ENCODE results near the gene ZNF587B. TPM values are rescaled to one million over a fixed set of nuclear protein-coding genes. Genes with fewer than 3 reads are reported as not detected.
A peak's percentile ranks its signal among the peaks of the same experiment; 100 is the strongest.

Gene ZNF587B
- total and polyA plus RNA-seq, 10 of the 15 experiments (the other 5 are each of a cell fraction or from before 2014, with no cell fraction given), result 4.1 to 33.9 (median 15.2) TPM

DNA sequence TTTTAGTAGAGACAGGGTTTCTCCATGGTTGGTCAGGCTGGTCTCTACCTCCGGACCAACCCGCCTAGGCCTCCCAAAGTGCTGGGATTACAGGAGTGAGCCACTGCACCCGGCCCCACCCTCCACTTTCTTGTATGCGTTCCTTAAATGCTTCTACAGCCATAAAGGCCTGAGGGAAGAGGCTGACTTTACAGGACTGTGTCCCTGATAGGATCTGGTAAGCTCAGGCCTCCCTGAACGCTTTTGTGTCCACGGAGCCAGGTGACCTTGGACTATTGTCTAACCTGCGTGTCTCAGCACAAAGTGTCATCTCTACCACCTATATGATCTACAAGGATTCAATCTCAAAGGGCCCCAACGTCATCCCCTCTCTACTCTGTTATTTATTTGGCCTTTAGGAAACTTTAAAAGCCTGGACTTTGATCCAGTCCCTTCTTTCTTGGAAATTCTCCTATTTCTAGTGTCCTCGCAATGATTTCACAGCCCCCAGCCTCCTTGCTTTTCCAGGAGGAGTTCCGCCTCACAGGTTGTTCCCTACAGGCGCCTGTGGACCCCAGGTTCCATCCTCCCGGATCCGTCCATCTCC is 16.1 kb upstream of the ZNF587B start:
- 29% methylated on average over 13 of the region's 13 CpGs for WGBS (ENCODE audit: insufficient coverage, insufficient replicate concordance, low lambda C conversion rate, missing lambda C conversion rate)
- FAIRE-seq, result no peak
- RAD21 ChIA-PET (ENCODE audit: unreplicated experiment), result no interaction called here

More for the DNA sequence above, 16.1 kb upstream of the ZNF587B start:
- ChIA-PET CTCF (interaction anchor here (0.6 to 0.9 kb wide), 2 partner anchors 10 to 12 kb away, joined by 3 read pairs; no protein-coding TSS in a partner anchor), SMC1A (ENCODE audit: uncharacterized antibody, unreplicated experiment) (no interaction called here), POLR2A (interaction anchor here (1.2 kb wide), 1 partner anchor 10 kb away, joined by 4 read pairs; no protein-coding TSS in a partner anchor)
- Histone ChIP-seq H3K4me1 (ENCODE audit: control insufficient read depth, insufficient read depth, low read length) (peaks cover 8% of the 10 kb centered on the region), H3K9ac (ENCODE audit: control insufficient read depth, insufficient read depth, low read length) (peak overlapping the region; percentile 92), H4K20me1 (ENCODE audit: control insufficient read depth, insufficient read depth) (no peaks in the 10 kb centered on the region), H3K27me3 (replicated peaks in 1 of 2; ENCODE audit: control insufficient read depth in 2 of 2, insufficient read depth in 2 of 2, low read length in 1 of 2) (no peaks in the 10 kb centered on the region), H3K27ac (ENCODE audit: control insufficient read depth, insufficient read depth) (peak overlapping the region; percentile 82), H3K79me2 (ENCODE audit: control insufficient read depth, insufficient read depth, low read length) (peaks cover 17% of the 10 kb centered on the region), H2AFZ (ENCODE audit: control insufficient read depth, low read depth, low read length) (peak overlapping the region; percentile 88), H3K36me3 (ENCODE audit: control insufficient read depth in 2 of 2, insufficient read depth in 2 of 2, low read length in 1 of 2) (peaks cover 0 to 3% of the 10 kb centered on the region in 2 experiments; a peak in 2 of 4 replicates), H3K9me3 (replicated peaks; ENCODE audit: control insufficient read depth, insufficient read depth, low read length) (no peaks in the 10 kb centered on the region), H3K4me3 (peak overlapping the region; percentile 93), H3K4me2 (ENCODE audit: control insufficient read depth, insufficient read depth) (peak overlapping the region; percentile 98)
- TF ChIP-seq ZNF24 (IDR thresholded peaks at IDR 0.05) (no peak), MTA3 (IDR thresholded peaks at IDR 0.05; ENCODE audit: borderline replicate concordance, low read length) (no peak), STAT1 (conservative IDR thresholded peaks at IDR 0.05) (no peak), RFX5 (IDR thresholded peaks at IDR 0.05; ENCODE audit: low read depth, low read length) (no peak), RAD21 (IDR thresholded peaks at IDR 0.05; ENCODE audit: insufficient read depth, low read depth, low read length) (no peak), POU2F2 (IDR thresholded peaks at IDR 0.05; ENCODE audit: borderline replicate concordance, low read depth, low read length) (no peak), KAT2A (conservative IDR thresholded peaks at IDR 0.05; ENCODE audit: control insufficient read depth, low read depth, low read length) (no peak), TCF12 (IDR thresholded peaks at IDR 0.05; ENCODE audit: low read depth, low read length) (no peak), CTCF (IDR thresholded peaks at IDR 0.05 in 2 of 3, conservative IDR thresholded peaks at IDR 0.05 in 1 of 3; ENCODE audit: control insufficient read depth in 2 of 3, extremely low read depth in 1 of 3, insufficient read depth in 1 of 3, low read depth in 3 of 3, low read length in 3 of 3) (no peak), SMAD1 (IDR thresholded peaks at IDR 0.05; ENCODE audit: low read depth, partially characterized antibody) (no peak), CBFB (IDR thresholded peaks at IDR 0.05; ENCODE audit: low read depth) (no peak), LARP7 (IDR thresholded peaks at IDR 0.05) (no peak), YY1 (IDR thresholded peaks at IDR 0.05; ENCODE audit: low read depth, low read length) (no peak), ETV6 (conservative IDR thresholded peaks at IDR 0.05 in 1 of 2, IDR thresholded peaks at IDR 0.05 in 1 of 2; ENCODE audit: borderline replicate concordance in 1 of 2, low read depth in 1 of 2) (no peak)
- TF ChIP-seq, protein P1, sequence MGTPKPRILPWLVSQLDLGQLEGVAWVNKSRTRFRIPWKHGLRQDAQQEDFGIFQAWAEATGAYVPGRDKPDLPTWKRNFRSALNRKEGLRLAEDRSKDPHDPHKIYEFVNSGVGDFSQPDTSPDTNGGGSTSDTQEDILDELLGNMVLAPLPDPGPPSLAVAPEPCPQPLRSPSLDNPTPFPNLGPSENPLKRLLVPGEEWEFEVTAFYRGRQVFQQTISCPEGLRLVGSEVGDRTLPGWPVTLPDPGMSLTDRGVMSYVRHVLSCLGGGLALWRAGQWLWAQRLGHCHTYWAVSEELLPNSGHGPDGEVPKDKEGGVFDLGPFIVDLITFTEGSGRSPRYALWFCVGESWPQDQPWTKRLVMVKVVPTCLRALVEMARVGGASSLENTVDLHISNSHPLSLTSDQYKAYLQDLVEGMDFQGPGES (IDR thresholded peaks at IDR 0.05), result no peak
- in situ Hi-C loops (cut with MboI) (loop anchor here (25.0 kb wide), 1 partner anchor 1677 kb away; the partner anchor contains the start of gene ZNF444), intact Hi-C loops (cut with micrococcal nuclease; ENCODE audit: unreplicated experiment) (no loop called here)
- BruUV-seq (replicated peaks), result TSS peak; percentile 80
- ATAC-seq (no peak), DNase-seq (ENCODE audit: low read depth, low spot score) (no peak)

Data from GM12878 (cell line).